Stimulated activated CD4-positive, alpha-beta T cell treated with anti-CD3 and anti-CD28 coated beads, Interleukin-2, amount 100 ng/mL, for 24 hours (primary cell): ENCODE results near the gene ADCY7.

Experiments
- DNase-seq, 2 donors: peaks; one replicate each; pipeline ENCODE4 v3.0.0-alpha.2; 2020

Gene ADCY7

GRCh38 chr16:50315346-50315997 is 49.1 kb downstream of the ADCY7 start:
- DNase-seq = peak in 1 of 2 donors; percentile 15

DNA sequence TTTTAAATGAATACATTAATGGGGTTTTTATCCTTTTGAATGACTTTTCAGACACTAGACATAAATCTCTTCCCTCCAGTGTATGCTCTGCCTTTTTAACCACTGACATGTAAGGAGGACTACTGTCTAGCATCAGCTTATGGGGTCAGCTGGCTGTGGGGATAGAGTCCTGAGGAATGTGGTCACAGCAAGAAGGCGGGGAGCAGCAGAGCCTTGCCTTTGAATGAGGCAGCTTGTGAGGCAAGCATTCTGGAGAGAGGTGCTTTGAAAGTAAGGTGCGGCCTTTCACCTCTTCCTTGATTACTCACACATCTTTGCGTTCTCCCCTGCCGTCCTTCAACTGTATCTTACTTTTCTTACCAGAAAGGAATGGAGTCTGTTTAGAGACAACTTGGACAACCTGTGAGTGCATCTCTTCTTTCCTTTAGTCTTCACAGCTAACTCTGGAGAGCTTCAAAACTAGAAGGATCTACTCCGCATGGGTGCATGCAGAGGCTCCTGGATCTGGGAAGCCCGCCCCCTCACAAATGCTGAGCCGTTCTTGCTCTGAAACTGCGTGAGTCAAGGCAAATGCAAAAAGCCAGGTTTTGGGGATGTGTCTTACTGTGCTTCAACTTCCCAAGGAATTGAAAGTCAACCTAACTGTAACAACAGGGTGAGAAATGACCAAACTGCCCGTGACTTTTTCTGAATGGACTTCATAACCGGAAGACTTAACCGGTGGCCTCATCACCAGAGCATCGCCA is 49.9 kb downstream of the ADCY7 start:
- peak in 1 of 2 donors; percentile 11 for DNase-seq

GRCh38 chr16:50316848-50317630 is 50.7 kb downstream of the ADCY7 start:
- DNase-seq = peak in 1 of 2 donors; percentile 11

GRCh38 chr16:50318796-50319578 is 52.6 kb downstream of the ADCY7 start:
- peak in 1 of 2 donors; percentile 15 for DNase-seq

- DNase-seq = no peak
Measured at GRCh38 chr16:50320310-50320709, 54.0 kb downstream of the ADCY7 start.

DNA sequence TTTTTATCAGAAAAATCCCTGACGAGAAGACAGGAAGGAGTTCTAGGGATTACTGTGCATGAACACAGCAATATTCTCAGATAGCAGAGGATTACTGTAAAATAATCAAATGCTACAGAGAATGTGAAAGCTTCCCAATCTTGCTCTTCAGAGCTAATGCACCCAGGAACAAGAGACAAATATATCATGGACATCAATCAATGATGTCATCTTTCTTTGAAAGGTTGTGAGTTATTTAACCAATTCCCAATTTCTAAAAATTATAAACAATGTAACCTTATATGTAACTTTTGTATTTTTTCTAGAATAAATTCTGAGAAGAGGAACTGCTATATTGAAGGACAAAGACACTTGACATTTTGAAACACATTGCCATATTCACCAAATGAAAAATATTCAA is 56.0 kb downstream of the ADCY7 start:
- no peak for DNase-seq

DNA sequence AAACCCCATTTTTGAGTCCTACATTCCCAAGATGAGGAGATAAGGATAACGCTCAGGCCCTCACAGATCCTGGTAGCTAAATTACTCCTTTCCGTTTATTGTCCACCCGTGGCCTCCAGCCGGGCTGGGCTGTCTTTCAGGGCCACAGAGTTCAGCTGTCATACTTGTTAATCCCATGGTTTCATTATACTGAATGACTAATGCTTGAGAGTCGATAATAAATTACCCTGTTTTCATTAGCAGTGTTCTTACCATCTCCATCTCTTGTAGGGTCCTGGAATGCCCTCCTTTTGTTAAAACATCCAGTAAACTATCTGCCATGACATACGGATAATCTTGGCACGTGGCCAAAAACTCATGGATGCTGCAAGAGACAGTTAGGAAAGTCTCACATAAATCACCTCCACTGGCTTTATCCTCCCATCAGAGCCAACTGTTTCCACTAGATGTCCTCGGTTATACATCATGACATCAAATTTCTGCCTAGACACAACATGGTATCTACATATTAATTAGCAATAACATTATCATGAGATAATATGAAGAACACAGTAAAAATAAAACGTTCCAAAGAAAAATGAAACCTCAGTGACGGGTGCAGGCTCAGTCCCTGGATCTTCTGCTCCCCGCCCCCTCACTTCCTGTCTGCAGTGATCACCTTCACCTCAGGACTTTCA is 57.1 kb downstream of the ADCY7 start:
- no peak for DNase-seq

GRCh38 chr16:50324345-50324744 is 58.0 kb downstream of the ADCY7 start:
- no peak for DNase-seq

DNA sequence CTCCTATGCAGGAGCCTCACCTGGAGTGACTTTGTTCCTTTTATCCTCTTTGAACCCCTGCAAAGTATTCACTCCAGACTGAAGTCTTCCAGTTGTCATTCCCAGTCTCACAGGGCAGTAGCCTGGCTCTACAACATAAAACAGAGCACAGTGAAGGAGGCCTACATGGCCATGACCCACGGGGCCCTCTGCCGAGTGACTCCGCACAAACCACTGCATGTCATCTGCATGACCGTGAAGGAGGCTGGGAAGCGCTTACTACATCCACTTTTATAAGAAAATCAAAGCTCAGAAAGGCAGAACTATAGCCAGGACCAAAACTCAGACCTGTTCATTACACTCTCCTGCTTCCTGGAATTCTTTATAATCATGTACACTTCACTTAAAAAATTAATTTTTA is 59.9 kb downstream of the ADCY7 start:
- no peak for DNase-seq

DNA sequence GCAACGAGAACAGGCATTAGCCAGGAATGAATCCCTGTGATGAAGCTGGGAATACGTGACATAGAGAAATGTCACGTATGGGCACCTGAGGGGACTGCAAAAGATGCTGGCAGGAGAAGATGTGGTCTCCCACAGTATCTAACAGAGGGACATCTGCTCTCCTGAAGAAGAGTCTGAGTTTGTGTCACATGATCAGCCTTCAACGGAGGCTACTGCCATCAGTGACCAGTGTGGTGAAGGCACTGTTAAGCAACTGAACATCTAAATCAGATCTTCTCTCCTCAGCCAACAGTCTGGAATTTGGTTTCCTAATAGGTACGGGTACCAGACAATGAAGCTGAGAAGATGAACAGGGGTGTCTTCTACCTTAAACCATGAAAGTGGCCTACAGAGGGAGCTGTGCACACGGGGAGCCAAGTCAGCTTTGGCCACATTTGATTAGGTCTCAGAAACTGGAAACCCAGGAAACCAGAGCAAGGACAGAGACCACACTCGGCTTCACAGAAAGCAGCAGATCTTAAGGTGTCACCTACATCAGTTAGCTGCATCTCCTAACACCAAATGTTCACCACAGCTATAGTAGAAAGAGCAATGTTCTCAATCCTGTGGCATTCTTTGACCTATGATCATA is 60.6 kb downstream of the ADCY7 start:
- DNase-seq = peak; percentile 59 to 64

- no peak for DNase-seq
Measured at GRCh38 chr16:50329446-50330189, 63.3 kb downstream of the ADCY7 start.

- no peak for DNase-seq
Measured at GRCh38 chr16:50331570-50331969, 65.2 kb downstream of the ADCY7 start.

GRCh38 chr16:50332599-50332998 is 66.2 kb downstream of the ADCY7 start:
- DNase-seq = no peak

- no peak for DNase-seq
Measured at GRCh38 chr16:50334106-50334975, 68.0 kb downstream of the ADCY7 start.

DNA sequence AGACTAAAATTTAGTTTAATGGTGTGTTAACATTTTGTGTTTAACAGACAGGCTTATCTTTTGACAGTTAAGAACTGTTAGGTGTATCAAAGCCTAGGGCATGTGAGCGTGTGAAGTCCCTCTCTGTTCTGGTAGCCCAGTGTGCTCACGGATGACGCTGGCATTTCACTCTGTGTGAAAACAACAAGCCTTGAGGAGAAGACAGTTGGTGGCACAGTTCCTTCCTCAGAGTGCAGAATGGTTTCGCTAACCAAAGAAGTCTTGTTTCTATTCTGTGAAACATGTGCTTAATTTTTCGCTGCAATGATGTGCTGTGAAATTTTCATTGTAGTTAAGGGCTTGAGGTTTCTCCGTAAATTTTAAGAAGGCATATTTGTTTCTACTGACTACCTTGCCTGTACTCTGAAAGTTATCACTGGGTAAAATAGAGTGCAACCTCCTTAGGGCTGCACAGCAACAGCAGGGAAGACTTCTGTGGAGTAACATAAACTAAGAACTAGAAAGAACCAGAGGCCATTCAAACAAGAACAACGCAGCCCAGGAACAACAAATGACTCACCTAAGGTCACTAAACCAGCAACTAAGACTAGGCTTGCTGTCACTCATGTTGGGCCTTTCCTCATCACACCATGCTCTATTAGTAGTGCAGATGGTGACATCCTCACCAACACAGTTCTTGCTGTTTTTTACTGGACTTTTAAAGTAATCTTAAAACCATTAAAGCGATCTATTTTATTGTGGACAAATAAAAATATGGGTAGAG is 69.0 kb downstream of the ADCY7 start:
- DNase-seq = no peak

DNA sequence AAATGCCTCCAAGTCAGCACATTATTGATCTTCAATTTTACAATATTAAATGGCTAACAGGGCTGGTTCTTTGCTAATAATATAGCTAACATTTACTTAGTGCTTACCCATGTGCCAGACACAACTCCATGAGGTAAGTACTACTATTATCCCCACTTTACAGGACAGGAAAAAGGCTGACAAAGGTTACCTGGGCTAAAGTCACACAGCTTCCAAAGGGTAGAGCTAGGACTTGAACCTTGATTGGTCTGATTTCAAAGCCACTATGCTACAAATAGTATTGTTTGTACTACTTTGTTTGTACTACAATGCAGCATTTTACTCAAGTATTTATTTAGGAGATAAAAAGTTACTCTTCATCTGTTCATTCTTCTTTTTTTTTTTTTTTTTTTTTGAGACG is 70.5 kb downstream of the ADCY7 start:
- DNase-seq = no peak

DNA sequence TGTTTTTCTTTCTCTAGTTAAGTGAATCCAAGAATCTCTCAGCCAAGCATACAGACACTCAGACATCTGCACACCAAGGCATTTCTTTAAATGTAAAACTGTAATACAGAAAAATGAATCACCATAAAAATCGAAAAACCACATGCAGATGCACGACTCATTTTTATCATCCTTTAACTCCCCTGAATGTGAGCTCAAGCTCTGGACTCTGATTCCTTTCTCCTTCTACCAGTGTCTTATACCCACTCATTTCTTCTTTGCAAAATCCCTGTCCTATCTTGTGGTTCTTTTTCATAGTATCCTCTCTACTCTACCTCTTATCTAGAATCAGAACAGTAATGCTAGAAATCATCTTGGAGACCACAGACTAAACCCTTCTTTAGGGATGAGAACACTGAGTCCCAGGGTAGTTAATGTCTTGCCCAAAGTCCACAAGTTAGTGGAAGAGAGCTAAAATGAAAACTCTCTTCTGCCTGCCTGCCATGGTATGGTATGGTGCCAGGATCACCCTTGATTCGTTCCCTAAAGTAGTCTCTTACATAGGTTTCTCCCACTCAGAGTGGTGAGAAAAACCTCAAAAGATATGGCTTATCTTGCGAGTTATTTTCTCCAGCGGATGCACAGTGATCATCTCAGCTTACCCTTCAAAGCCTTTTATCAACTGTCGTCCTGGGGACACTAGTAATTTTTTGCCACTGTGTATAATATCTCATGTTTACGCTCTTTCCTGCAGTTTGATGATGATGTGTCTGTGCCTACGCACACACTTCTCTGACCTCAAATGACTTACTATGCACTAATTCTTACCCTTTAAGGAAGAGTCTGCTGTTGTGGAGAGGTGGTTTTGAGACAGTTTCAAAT is 72.2 kb downstream of the ADCY7 start:
- DNase-seq = no peak

DNA sequence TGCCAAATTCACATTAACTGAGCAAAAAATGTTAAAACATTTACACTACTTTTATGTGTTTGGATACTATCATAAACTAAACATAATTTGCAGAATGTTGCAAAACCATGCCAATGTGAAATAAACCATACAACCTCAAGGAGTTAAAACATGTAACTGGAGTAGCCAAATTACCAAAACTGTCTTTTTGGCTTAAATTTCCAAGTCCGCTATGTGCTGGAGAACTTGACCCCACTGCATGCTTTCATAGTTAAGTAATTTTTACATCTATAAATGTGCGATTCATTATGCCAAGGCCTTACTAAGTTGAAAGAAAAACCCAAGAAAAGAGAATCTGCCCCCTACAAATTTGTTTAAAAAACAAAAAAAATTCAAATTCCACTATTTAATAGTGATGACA is 74.2 kb downstream of the ADCY7 start:
- DNase-seq = no peak
